Esophagus squamous epithelium (tissue), 5 donors: ENCODE results near the gene SLC25A45. TPM values are rescaled to one million over a fixed set of nuclear protein-coding genes. Genes with fewer than 3 reads are reported as not detected.

Experiments used
- DNase-seq: peaks from one replicate; lab custom pipeline; 2025; lab: John Stamatoyannopoulos, UW
- H3K27ac ChIP-seq, 4 donors: fragments of 200-600 bp; sonication (generic); one replicate each; pipeline ENCODE4 v1.5.1; 2016 to 2019; ENCODE audit warnings: mild to moderate bottlenecking in 1 of 4
- H3K27me3 ChIP-seq, 4 donors: fragments of 200-600 bp; sonication (generic); 1 replicate in 3 of 4; 2 replicates in 1 of 4; pipeline versions ENCODE4 v1.5.1 to v1.6.0; 2017 to 2021; ENCODE audit warnings: antibody characterized with exemption in 1 of 4
- H3K36me3 ChIP-seq, 3 donors: fragments of 200-600 bp; sonication (generic); one replicate each; pipeline ENCODE4 v1.5.1; 2016 to 2019
- H3K4me1 ChIP-seq, 3 donors: fragments of 200-600 bp; sonication (generic); one replicate each; pipeline ENCODE4 v1.5.1; 2017 to 2019
- H3K4me3 ChIP-seq, 4 donors: fragments of 200-600 bp; sonication (generic); 1 replicate in 3 of 4; 2 replicates in 1 of 4; pipeline ENCODE4 v1.5.1; 2016 to 2019; ENCODE audit warnings: mild to moderate bottlenecking in 2 of 4, moderate library complexity in 1 of 4
- H3K9me3 ChIP-seq, 3 donors: fragments of 200-600 bp; sonication (generic); one replicate each; pipeline ENCODE4 v1.5.1; 2016 to 2019
- CTCF ChIP-seq, 6 experiments: fragments of 450-650 bp in 4 of 6; fragments of 200-600 bp in 2 of 6; sonication (generic) in 2 of 6; IDR thresholded peaks; one replicate each; pipeline ENCODE4 v1.5.1; 2016 to 2019; ENCODE audit warnings: antibody characterized with exemption in 6 of 6, mild to moderate bottlenecking in 4 of 6, moderate library complexity in 4 of 6
- POLR2A ChIP-seq, 4 donors: fragments of 450-650 bp; IDR thresholded peaks; one replicate each; pipeline ENCODE4 v1.6.1; 2017; ENCODE audit warnings: antibody characterized with exemption in 4 of 4, mild to moderate bottlenecking in 4 of 4, moderate library complexity in 3 of 4
- WGBS, 2 donors: methylation state at CpG; one replicate each; pipeline ENCODE4 v1.1.5; 2018; 5-methylcytosine and 5-hydroxymethylcytosine counted together
- intact Hi-C: fragments of 100-400 bp; cut with DNase I; formaldehyde crosslinking; loops from one replicate; pipeline ENCODE4 v1.15.0; 2022
- total RNA-seq, 4 donors: library from RNA; depleted of rRNA; stranded (reverse); fragments of >200 nt; gene quantifications; one replicate each; pipeline ENCODE4 v1.1.0, GENCODE V29; 2016
- donor health status: DM: yes; HTN: yes; CAD: no.

Gene SLC25A45
- total RNA-seq, 4 donors from 2014 or later, result 1.9 to 7.7 (median 4.0) TPM

DNA sequence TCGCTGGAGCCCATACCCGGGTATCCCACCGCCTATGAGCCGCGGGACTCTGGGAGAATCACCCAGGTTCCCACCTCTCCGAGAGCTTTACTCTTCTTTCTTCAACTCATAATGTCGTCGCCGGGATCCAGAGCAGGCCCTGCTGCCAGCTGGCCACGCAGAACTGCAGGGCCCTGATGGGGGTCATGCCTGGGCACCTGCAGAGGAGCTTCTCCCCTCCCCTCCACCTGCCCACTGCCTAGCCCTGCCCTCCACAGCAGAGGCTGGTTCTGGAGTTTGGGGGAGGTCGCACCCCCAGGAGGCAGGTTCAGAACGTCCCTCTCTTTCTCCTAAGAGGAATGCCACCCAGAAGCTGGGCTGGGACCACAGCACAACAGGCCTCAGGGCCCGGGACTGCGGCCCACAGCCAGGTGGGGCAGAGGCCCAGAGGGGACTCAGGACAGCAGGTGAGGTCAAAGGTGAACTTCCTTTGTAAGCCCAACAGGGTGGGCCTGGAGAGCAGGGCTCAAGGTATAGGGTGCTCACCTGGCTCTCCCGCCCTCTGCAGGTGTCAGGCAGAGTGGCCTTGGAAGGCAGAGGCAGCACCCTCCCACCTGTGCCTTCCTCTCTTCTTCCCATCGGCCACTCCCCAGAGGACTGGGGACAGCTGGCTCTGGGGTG lies 1.9 kb downstream of the SLC25A45 start:
- Histone ChIP-seq H3K9me3 (no peaks in the 10 kb centered on the region), H3K4me1 (peaks cover 25 to 71% (median 47%) of the 10 kb centered on the region in 3 donors), H3K4me3 (no peak overlapping the region), H3K27ac (peak overlapping the region; percentile 95 to 99 (median 98)), H3K36me3 (no peaks in the 10 kb centered on the region), H3K27me3 (no peaks in the 10 kb centered on the region)
- DNase-seq, result no peak
- WGBS, 2 donors, result 90 to 96% methylated on average over 2 to 8 of the region's 16 CpGs
- intact Hi-C loops, result loop anchor here (5.0 kb wide), 1 partner anchor 37 kb away; no protein-coding TSS in a partner anchor
- no peak for TF ChIP-seq POLR2A (IDR thresholded peaks at IDR 0.05)
- TF ChIP-seq CTCF (IDR thresholded peaks at IDR 0.05), result no peak

GRCh38 chr11:65379698-65380459 lies 2.6 kb downstream of the SLC25A45 start:
- 74 to 75% methylated on average over 6 to 7 of the region's 13 CpGs for WGBS, 2 donors
- Histone ChIP-seq H3K4me3 (no peak overlapping the region), H3K27me3 (no peaks in the 10 kb centered on the region), H3K4me1 (peaks cover 20 to 70% (median 40%) of the 10 kb centered on the region in 3 donors), H3K27ac (peak overlapping the region; percentile 95 to 99 (median 98)), H3K9me3 (no peaks in the 10 kb centered on the region), H3K36me3 (no peaks in the 10 kb centered on the region)
- intact Hi-C loops, result loop anchor here (5.0 kb wide), 1 partner anchor 37 kb away; no protein-coding TSS in a partner anchor
- TF ChIP-seq POLR2A (IDR thresholded peaks at IDR 0.05) (no peak), CTCF (IDR thresholded peaks at IDR 0.05) (no peak)
- no peak for DNase-seq

- H3K4me3 ChIP-seq, result no peak overlapping the region
- no peaks in the 10 kb centered on the region for H3K27me3 ChIP-seq
- no peaks in the 10 kb centered on the region for H3K9me3 ChIP-seq
- DNase-seq, result no peak
- no CpG with 5 or more reads among the region's 14 CpGs for WGBS, 2 donors
- H3K27ac ChIP-seq, result no peak overlapping the region
- intact Hi-C loops, result no loop called here
- TF ChIP-seq POLR2A (IDR thresholded peaks at IDR 0.05), result no peak
- no peak for TF ChIP-seq CTCF (IDR thresholded peaks at IDR 0.05)
- H3K4me1 ChIP-seq, result peaks cover 20 to 66% (median 34%) of the 10 kb centered on the region in 3 donors
- no peaks in the 10 kb centered on the region for H3K36me3 ChIP-seq
Observed at GRCh38 chr11:65378928-65379638, 3.4 kb downstream of the SLC25A45 start.

- H3K27me3 ChIP-seq, result no peaks in the 10 kb centered on the region
- 69 to 73% methylated on average over 9 of the region's 19 CpGs for WGBS, 2 donors
- intact Hi-C loops, result no loop called here
- no peaks in the 10 kb centered on the region for H3K9me3 ChIP-seq
- peak overlapping the region in 1 of 4 donors; percentile 32 for H3K27ac ChIP-seq
- no peak for DNase-seq
- H3K4me1 ChIP-seq, result peaks cover 15 to 59% (median 27%) of the 10 kb centered on the region in 3 donors
- H3K36me3 ChIP-seq, result no peaks in the 10 kb centered on the region
- no peak overlapping the region for H3K4me3 ChIP-seq
- TF ChIP-seq CTCF (IDR thresholded peaks at IDR 0.05) (no peak), POLR2A (IDR thresholded peaks at IDR 0.05) (no peak)
Observed at GRCh38 chr11:65378208-65378927, 4.1 kb downstream of the SLC25A45 start.
